Renal pelvis (tissue), 4 donors: ENCODE data around the gene MARCHF4. TPM values are rescaled to one million over a fixed set of nuclear protein-coding genes. Genes with fewer than 3 reads are reported as not detected.

Source experiments
- DNase-seq: peaks from one replicate; pipeline ENCODE4 v3.0.0-alpha.2; 2013
- polyA plus RNA-seq, 3 donors: library from polyadenylated mRNA; unstranded; fragments of 120-200 nt; gene quantifications; one replicate each; pipeline ENCODE4 v1.2.1, GENCODE V29; 2013; ENCODE audit not compliant: insufficient read length in 3 of 3

The MARCHF4 gene
- polyA plus RNA-seq, 3 donors = 0.05 to 0.20 (median 0.13) TPM

DNA sequence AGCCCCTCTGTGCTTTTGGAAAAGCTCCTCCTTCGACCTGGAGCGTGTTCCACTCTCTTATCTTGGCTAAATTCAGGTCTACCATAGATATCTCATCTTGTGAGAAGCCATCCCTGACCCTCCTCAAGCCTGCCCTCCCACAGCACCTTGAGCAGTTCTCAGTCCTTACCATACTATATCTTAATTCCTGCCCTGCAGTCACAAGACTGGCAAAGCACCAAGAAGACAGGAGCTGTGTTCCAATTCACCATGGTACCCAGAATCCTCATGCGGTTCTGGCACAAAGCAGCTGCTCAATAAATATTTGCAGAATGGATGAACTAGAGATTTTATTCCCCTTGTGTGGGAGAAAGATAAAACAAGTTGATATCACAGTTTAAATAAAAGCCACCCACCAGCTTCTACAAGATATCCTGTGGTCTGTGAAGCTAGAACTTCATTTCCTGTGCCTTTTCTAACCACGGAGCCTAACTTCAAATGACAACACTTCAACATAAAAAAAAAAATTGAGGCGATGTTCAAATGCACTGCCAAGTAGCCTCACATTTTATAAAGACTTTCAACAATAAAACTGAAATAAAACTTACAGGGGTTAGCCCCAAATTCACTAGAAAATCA, 19.5 kb downstream of the MARCHF4 start:
- no peak for DNase-seq

DNA sequence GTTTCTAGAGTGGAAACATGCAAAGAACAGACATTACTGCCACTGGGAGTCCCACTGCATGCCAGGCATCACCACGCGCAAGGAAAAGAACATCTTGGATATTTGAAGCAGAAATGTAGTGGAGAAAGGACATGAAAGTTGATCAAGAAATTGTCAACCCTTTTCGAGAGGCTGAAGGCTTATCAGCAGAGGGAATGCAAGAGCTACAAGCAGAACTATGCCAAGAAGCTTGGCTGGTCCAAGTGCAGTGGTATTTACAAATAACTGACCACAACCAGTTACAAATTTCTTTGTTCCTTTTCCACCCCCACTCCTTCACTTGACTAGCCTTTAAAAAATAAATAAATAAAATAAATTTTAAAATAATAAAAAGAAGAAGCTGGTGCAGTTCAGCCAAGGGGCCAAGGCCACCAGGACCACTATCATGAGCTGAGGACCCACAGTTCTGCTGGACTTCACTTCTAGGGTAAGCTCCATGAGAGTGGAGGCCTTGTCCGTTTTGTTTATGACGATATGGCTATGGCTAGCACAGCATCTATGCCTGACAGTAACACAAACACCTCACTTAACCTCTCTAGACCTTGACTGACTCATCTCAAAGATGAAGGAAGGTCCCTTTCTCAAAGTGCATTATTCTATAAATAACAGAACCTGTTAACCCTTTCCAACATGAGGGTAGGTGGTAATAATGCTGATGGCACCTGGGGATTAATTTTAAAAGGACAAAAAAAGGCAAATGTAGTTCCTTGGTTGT, 20.9 kb downstream of the MARCHF4 start:
- no peak for DNase-seq

DNA sequence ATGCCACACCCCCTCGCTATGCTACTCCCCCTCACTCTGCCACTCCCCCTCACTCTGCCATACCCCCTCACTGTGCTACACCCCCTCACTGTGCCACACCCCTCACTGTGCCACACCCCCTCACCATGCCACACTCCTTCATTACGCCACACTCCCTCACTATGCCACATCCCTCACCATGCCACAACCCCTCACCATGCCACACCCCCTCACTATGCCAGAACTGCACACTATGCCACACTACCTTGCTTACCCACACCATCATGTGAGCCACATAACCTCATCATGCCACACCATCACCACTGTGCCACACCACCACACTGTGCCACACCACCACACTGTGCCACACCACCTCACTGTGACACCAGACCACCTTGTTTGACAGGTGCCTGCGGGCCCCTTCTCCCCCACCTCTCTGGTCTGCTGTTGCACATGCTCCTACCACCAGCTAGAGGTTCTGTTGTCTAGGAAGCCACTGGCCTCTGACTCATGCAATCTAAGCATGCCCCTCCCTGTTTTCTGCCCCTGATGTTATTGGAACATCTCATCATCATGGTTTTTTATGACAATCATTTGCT, 22.0 kb downstream of the MARCHF4 start:
- no peak for DNase-seq

DNA sequence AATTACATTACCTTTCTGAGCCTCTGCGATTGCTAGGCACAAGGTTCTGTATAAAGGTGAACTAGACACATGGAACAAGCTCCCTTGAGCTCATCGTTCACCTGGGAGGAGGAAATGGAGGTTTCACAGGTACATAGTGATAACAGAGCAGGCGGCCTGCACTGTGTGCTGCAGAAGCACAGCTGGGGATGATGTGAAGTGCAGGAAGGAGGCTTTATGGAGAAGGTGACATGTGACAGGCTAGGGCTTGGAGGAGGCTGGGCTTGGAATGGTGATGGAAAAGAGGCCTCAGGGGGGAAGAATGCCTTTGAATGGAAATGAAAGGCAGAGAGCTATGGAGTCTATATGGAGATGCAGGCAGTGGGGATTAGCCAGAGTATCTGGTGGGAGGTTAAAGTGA, 22.9 kb downstream of the MARCHF4 start:
- no peak for DNase-seq

DNA sequence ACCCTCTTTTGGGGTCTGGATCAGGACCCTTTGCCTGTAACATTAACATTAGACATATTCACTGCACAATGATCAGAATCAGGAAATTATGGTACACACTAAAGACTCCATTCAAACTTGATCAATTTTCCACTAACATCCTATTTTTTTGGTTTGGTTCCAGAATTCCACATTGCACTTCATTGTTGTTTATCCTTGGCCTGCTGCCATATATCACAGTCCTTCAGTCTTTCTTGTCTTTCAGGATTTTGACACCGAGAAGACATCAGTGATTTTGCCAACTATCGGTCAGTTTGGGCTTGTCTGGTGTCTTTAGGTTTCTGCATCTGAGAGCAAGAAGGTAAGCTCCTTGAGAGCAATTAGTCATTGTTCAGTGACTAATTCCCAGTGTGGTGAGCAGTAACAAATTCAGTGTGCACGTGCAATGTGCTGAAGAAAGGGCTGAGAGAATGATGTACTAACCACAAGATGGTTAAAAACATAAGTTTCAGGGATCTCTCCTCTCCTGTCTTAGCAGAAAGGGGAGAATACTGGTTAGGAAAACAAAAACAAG, 23.5 kb downstream of the MARCHF4 start:
- no peak for DNase-seq

DNA sequence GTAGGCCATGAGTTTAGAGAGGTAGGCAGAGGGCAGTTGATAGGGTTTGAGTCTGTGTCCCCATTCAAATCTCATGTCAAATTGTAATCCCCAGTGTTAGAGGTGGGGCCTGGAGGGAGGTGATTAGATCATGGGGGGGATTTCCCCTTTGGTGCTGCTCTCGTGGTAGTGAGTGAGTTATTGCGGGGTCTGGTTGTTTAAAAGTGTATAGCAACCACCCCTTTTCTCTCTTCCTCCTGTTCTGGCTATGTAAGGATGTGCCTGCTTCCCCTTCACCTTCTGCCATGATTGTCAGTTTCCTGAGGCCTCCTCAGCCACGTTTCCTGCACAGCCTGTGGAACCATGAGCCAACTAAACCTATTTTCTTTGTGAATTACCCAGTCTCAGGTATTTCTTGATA, 25.5 kb downstream of the MARCHF4 start:
- DNase-seq = no peak

DNA sequence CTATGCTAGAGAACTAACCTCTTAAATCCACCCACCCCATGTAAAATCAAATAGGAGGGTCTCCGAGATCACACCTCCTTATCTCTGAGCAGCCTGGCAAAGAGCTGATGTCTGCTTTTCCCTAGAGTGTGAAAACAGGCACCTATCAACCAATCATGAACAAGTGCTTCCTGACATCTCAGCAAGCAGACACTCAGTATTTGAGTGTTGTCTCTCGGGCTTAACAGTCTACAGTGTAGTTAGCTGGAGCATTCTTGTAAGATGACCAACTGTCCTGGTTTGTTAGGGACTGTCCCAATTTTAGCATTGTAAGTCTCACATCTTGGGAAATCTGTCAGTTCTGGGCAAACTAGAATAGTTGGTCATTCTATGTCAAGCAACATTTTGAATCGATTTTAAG, 26.4 kb downstream of the MARCHF4 start:
- no peak for DNase-seq

DNA sequence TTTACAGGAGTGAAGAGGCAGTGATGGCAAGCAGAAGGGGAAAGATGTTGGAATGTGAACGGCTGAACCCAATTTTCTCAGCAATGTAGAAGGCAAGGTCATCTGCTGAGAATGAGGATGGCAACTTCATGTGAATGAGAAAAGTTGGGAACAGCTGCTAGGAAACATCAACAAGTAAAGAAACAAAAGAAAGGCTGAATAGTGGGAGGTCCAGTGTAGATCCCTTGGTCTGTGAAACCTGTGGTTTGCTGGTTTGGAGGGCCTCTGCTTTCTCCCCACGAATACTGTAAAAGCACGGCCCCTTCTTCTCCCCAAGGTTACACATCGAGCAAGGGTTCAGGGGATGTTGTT, 27.4 kb downstream of the MARCHF4 start:
- no peak for DNase-seq

DNA sequence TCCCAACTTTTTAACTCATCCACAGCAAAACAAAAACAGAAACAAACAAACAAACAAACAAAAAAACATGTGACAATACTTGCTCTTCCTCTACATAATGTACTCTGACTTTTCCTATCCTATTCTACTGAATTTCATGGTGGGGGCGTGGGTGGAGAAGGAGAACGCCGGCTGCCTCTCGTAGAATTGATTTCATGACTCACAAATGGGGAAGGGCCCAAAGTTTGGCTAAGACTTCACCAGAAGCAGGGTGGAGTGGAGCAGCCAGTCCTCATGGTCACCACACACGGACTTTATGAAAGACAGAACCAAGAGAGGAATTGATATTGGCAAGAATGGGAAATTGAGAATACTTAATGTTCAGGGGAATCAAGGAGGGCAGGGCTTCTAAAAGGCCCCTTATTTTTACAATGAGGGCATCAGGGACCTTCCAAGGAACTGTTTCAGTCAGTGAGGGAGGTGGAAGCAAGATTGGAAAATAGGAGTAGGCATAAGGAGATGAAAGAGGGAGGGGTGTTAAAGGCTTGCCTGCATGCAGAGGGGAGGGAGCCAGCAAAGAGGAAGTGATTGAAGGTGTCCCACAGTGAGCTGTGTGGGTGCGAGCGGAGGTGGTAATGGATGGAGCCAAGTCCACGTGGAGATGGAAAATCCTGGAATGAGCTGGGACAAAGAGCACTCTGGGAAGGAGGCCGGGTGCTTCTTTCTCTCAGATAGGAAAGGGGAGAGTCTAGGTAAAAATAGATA, 27.9 kb downstream of the MARCHF4 start:
- no peak for DNase-seq

DNA sequence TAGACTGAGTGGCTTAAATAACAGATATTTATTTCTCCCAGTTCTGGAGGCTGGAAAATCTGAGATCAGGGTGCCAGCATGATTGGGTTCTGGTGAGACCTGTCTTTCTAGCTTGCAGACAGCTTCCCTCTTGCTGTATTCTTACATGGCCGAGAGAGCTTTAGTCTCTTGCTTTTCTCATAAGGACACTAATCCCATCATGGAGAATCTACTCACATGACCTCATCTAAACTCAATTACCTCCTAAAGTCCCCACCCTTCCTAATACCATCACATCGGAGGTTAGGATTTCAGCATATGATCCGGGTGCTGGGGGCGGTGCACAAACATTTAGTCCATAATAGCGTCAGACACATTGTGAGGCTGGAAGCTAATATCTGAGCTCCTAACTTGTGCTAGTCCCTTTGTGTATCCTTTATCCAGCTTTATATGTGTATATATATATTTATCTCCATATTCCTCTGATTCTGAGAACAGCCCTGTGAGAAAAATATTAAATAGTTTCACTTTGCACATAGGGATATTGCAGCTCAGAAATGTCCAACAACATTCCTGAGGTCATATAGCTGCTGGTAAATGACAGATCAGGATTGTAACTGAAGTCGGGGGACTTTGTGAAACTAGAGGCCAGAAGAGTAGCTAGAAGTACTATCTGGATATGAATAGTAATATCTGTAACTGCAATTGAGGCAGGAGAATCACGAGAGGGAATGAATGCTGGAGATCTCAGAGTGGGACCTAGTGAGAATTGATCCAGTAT, 28.9 kb downstream of the MARCHF4 start:
- no peak for DNase-seq

DNA sequence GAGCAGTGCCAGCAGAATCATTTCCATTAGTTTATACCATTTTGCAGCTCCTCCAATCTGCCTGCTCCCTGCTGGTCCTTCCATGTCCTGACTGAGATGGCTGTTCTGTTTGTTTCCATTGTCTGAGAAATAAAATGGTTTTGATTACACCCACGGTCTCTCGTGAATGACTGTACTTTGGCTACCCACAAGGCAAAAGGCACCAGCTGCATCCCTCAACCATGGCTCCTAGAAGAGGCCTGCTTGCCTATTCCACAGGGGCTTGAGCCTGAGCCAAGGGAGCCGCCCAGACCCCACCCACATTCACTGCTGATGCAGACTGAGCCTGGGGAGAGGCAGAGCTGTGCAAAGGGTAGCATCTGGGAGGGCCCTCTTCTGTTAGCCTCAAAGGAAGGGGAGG, 31.2 kb downstream of the MARCHF4 start:
- DNase-seq = no peak

DNA sequence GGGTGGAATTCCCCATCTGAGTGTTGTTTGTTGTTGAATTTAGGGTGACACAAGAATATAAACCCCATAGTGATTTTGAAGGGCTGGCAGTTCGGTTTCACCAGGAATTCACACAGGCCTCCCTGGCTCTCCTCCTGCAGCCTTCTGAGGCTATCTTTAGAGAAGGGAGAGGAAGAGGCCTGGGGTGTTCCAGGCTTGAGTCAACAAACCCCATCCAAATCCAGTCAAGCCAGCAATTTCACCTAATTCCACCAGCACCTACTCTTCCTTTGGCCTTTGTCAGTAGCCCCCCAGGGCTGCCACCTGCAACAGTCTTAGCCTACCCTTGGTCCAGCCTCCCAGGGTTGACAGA, 32.0 kb downstream of the MARCHF4 start:
- DNase-seq = no peak

DNA sequence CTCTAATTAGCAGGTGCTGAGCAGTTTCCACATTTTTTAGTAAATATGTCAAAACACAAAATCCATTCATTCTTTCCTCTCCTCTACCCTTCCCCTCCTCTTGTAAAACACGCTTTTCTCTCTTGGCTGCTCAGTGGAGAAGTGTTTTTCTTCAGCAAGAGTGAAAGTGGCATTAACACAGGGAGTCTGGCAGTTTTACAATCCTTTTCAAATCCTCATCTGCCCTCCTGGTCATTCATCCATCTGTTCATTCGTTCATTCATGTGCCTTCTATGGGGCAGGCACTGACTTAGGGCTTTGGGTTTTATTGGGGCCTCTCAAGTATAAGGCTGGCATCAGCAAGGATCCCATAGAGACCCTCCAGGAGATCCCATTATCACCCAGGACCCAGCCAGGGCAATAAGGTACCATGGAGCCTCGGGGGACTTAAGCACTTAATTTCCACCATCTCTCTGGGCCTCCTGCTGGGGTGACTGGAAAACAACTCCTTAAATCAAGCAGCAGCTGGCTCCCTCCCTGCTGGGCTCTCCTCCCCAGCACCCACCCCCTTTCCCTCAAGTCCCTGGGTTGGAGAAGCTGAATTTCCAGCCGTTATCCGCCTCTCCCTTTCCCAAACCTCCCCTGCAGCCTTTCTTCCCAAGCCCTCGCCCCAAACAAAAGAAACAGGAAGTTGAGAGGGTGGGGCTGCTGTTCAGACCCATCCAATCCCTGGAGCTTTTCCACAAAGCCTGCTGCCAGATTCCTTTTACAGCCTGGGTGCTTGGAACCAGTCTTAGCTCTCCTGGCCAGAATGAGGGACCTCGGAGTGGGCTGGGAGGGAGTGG, 32.6 kb downstream of the MARCHF4 start:
- peak; percentile 55 for DNase-seq

DNA sequence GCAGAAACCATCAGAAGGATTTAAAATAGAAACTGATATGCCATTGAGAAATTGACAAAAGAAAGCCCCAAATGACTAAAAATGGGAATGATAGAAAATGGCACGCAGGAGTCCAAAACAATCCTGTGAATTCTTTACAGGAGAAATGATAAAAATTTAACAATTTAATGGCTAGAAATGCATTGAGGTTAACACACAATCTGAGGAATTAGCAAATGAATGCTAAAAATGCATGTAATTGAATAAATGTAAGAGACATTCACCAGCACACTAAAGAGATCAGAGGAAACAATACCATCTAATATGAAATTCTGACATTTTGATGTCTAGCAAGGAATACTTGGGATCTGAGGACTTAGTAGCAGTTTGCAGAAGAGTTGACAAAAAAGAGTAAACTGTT, 37.0 kb downstream of the MARCHF4 start:
- DNase-seq = no peak

DNA sequence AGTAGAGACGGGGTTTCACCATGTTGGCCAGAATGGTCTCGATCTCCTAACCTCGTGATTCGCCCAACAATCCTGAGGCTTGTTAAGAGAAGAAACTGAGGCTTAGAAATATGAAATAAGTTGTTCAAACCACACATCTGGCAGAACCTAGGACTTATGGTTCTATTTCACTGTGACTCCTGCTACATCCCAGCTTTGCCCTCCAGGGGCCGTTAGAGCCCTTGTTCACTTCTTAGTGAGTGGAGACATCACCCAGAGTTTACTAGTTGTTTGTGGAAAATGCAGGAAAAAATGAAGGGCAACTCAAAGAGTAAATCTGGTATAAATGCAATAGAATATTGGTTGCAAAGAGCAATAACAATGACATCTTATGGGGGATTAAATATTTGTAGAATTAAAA, 43.9 kb downstream of the MARCHF4 start:
- DNase-seq = no peak

DNA sequence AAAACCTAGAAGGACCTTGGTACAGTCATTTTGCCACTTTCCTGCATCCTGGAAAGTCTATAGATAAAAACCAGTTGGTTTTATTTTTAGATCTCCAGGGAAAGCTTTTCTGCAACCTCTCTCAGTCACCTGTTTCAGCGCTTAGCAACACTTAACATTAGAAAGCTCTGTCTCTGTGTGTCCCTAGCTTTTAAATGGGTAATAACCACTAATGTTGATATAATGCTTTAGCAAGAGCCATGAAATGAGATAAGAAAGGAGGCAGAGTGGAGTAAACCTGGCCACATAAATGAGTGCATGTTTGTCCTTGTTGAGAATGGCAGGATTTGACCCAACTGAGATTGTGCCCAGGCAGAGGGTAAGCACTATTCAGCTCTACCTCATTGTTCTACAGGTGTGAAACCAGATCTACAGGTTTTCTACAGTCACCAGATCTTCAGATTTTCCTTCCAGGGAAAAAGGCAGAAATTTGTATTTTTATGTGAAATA, 44.8 kb downstream of the MARCHF4 start:
- DNase-seq = no peak
